ENCODE results near the gene TMSB15A.
"Not testable (repeated sequence)": the region's sequence is repeated elsewhere in the genome, so short reads cannot be mapped to it uniquely, and the experiment has no call there.

The TMSB15A gene

DNA sequence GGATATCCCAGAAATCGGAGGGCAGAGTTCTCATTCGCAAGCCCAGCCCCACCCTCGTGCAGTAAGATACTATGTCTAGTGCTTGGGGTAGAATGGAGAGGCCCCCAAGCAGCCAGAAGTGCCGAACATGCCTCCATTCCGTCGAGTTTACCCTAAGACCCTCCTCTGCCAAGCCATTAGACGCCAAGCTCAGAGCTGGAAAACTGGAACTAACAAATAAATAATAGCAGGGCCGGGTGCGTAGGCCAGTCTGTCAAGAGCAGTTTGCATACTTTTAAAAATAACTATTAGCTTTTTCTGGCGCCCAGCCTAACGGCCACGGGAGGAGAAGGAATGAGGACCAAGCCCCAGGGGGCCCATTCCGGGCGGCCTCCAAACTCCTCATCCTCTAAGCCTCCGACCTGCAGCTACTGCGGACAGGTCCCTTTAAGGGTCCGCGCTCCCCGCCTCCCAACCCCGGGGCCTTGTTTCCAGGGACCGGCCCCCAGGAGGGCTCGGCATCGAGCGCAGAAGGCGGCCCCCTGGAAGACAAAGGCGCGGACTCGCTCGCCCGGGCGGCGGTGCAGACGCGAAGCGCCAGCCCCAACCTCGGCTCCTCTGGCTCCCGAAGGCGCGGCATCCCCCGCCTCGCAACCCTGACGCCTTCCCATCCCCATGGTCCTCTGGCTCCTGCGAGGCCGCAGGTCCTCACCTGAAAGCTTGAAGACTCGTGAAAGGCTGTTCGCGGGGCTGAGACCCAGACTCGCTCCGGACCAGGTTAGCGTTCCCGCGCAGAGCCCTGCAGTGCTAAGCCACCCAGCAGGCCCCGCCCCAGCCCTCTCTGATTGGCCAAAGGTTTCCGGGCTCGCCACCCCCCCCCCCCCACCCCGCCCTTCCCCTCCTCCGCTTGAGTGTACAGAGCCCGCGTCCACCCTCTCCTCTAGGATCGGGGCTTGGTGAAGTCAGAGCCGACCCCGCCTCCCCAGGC, at the start of gene TMSB15A:
TSS of gene TMSB15A (minus strand) at position 765 of the 967 bp plus-strand sequence.
- peak; percentile 10 for DNase-seq

GRCh38 chrX:102560423-102561068, 44.0 kb upstream of the TMSB15A start:
- no peak for DNase-seq

- DNase-seq: peak; percentile 7
Measured at GRCh38 chrX:102558607-102559006, 42.1 kb upstream of the TMSB15A start.

DNA sequence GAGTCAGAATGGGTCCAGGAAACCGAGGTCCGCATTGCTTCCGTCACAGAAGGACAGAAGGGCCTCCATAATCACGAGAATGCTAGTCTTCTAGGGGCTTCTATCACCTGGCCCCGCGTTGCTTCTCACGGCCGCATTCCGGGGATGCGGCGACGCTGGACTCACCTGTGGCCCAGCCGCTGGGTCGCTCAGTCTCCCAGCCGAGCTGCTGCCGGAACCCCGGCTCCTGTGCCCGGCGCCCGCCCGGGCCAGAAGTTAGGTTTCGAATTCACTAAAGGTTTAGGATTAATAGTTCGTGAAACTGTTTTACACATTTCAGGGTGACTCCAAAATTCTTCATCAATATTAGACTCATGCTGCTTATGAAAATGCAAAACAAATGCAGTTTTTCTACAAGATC, 31.7 kb upstream of the TMSB15A start:
- no peak for DNase-seq

DNA sequence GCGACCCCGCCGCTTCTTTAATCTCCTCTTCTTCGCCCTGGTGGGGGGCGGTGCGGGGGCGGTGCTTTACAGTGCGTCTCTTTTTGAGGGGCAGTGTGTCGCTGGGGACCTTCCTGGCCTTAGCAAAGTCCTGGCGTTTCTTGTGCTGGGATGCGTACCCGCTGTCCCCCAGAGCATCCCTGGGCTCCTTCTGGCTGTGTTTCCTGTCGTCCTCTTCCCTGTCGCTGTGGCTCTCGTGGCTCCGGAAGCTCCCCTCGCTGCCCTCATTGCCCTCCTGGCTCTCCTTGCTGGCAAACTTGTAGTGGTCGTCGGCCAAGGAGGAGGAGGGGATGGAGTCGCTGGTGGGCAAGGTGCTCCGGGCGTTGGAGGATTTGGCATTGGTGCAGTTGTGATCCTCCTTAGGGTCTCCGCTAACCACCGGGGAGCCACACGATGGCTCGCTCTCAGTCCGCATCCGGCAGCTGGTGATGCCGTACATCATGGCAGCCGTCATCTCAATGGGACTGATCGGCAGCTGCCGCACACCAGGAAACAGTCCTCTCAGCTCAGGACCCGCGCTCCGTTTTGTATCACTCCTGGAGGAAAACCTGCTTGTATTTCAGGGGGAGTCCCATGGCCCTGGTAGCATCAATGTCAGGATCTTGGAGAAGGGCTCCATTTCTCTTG, 30.4 kb upstream of the TMSB15A start:
- DNase-seq: no peak

DNA sequence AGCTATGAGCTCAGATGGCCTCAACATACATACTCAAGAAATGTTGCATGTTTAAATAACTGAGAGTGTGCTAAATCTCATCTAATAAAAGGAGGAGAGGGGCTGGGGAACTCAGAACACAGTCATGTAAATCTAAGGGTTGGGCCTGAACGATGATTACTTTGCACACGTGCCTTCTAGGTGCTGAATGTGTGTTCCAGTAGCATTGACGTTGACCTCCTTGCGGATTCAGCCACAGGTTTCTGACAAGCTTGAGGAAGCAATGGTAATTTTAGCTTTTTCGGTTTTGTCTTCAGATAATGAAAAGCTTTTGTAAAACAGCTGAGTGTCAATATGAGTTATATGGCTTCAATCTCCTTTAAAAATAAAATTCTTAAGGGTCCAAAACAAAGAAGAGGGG, 29.6 kb upstream of the TMSB15A start:
- not testable (repeated sequence) for DNase-seq

DNA sequence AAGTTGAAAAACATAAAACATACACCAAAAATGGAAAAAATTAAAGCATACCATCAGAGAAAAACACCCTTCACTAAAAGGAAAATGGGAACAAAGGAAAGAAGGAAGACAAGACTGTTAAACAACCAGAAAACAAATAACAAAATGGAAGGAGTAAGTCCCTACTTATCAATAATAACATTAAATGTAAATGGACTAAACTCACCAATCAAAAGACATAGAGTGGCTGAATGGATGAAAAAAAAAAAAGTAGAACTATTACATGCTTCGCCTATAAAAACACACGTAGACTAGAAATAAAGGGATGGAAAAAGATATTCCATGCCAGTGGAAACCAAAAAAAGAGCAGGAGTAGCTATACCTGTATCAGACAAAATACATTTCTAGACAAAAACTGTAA, 19.4 kb upstream of the TMSB15A start:
- no peak for DNase-seq

- DNase-seq: no peak
Measured at GRCh38 chrX:102517326-102517725, 787 bp upstream of the TMSB15A start.

DNA sequence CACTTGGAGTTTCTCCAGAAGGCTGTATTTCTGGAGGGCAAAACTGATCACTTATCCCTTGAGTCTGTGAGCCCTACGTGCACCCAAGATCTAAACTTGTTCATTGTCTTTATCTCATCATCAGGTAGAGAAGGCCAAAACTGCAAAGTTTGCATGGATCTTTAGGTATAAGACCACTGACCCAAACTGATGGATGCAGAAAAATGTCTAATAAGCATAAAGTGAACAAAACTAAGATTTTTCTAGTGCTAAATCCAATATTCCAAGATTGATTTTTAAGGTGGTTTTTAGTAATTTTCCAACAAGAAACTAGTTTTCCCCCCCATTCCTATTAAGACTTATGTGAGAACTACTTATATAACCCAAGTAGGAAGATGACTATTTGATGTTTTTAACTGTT, 2.0 kb downstream of the TMSB15A start:
- no peak for DNase-seq

DNA sequence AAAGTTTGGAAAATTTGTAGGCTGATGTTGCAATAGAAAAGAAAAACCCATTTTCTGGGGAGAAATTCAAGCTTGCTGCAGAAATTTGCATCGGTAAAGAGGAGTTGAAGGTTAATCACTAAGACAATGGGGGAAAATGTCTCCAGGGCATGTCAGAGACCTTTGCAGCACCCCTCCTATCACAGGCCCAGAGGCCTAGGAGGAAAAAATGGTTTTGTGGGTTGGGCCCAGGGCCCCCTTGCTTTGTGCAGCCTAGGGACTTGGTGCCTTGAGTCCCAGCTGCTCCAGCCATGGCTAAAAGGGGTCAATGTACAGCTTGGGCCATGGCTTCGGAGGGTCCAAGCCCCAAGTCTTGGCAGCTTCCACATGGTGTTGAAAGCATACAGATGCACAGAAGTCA, 17.8 kb downstream of the TMSB15A start:
- DNase-seq: no peak

- DNase-seq: no peak
Measured at GRCh38 chrX:102491766-102492165, 24.8 kb downstream of the TMSB15A start.

GRCh38 chrX:102478765-102479164, 37.8 kb downstream of the TMSB15A start:
- not testable (repeated sequence) for DNase-seq

DNA sequence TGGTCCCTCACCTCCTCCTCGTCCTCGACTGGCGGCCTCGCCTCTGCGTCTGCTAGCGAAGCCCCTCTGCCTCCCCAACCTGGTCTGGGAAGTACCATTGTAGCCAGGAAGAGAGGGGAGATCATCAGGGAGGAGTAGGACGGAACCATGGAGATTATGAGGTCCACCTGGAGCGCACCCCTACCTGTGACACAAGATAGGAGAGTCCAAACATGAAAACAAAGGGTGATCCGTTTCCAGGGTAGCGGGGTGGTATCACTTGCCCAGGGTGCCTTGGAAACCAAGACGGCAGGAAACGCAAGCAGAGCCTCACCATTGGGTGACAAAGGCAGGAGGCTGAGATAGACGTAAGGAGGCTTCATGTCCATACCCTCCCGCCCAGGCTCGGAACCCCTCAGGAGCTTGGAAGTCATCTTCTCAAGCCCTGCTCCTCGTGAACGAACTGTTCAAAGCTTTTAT, 44.7 kb downstream of the TMSB15A start, which contains the start of gene TCP11X2:
TSS of gene TCP11X2 (minus strand) at position 51 of the 459 bp plus-strand sequence.
- DNase-seq: not testable (repeated sequence)

DNA sequence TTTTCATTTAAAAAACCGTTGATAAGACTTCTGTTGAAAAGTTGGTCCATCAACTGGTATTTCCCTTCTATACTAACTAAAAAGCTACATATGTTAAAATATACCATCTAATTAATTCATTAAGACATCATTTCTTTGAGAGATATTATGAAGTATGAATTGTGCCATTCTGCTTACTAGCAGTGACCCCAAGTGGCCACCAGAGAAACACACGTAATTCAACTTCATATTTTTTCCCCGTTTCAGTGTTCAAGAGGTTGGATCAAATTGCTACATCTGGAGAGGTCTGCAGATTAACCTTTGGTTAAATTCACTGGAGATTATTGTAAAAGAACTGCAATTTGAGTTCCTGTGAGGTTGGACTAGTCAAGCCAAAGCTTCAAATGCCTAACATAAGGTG, 46.3 kb downstream of the TMSB15A start:
- not testable (repeated sequence) for DNase-seq

All from inflammatory macrophage treated with lipopolysaccharide for 4 hours (primary cell).